Muscle of leg (tissue), 11 donors: ENCODE measurements around the gene ADCY5. TPM values are rescaled to one million over a fixed set of nuclear protein-coding genes. Genes with fewer than 3 reads are reported as not detected.

Source experiments
- DNase-seq: peaks from one replicate; pipeline ENCODE4 v3.0.0; 2013
- H3K27ac ChIP-seq: one replicate; pipeline ENCODE4 v1.5.1; 2013; ENCODE audit warnings: mild to moderate bottlenecking, low read length, control low read depth
- H3K27me3 ChIP-seq: one replicate; pipeline ENCODE4 v1.6.1; 2013; ENCODE audit warnings: low read length; ENCODE audit not compliant: control insufficient read depth, insufficient read depth
- H3K36me3 ChIP-seq: one replicate; pipeline ENCODE4 v1.6.1; 2013; ENCODE audit warnings: low read length; ENCODE audit not compliant: control insufficient read depth, insufficient read depth
- H3K4me1 ChIP-seq: one replicate; pipeline ENCODE4 v1.6.1; 2013; ENCODE audit warnings: low read length; ENCODE audit not compliant: control insufficient read depth, insufficient read depth
- H3K4me3 ChIP-seq: one replicate; pipeline ENCODE4 v1.5.1; 2013; ENCODE audit warnings: low read length, control low read depth
- H3K9me3 ChIP-seq: replicated peaks from 2 replicates; pipeline ENCODE4 v1.6.1; 2013; ENCODE audit warnings: low read depth, low read length; ENCODE audit not compliant: control insufficient read depth
- WGBS: methylation state at CpG from one replicate; pipeline ENCODE4 v1.1.5; 2013; ENCODE audit warnings: missing lambda C conversion rate; ENCODE audit not compliant: insufficient coverage; 5-methylcytosine and 5-hydroxymethylcytosine counted together
- polyA plus RNA-seq, 8 donors: library from polyadenylated mRNA; unstranded; fragments of 120-200 nt; gene quantifications; one replicate each; pipeline versions ENCODE4 v1.2.1 to v1.2.3, GENCODE V29; 2013; ENCODE audit warnings: inconsistent platforms in 1 of 8, low replicate concordance in 1 of 8; ENCODE audit not compliant: insufficient read length in 8 of 8, insufficient read depth in 1 of 8
- total RNA-seq: library from RNA; stranded (reverse); fragments of 120-200 nt; gene quantifications from one replicate; pipeline ENCODE4 v1.2.4, GENCODE V29; 2013

ADCY5 gene
- total and polyA plus RNA-seq, 9 donors = 1.8 to 6.1 (median 4.4) TPM

DNA sequence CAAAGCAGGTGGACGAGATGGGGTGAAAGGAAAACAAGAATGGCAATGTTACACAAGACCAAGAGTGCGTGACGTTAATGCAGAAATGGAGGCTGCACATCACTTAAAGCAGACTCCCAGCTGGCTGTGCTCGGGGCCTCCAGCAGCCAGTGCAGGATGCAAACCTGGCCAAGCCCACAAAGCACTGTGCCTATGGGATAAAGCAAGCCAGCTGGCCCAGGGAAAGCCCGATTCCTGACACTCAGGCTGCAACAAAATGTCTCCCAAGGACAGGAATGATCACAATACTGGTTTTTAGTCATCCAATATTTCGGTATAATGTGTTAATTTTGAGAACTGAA lies 161.0 kb downstream of the ADCY5 start:
- DNase-seq = no peak
- Histone ChIP-seq H3K36me3 (no peaks in the 10 kb centered on the region), H3K9me3 (no peaks in the 10 kb centered on the region), H3K4me1 (no peaks in the 10 kb centered on the region), H3K27ac (no peak overlapping the region), H3K27me3 (no peaks in the 10 kb centered on the region), H3K4me3 (no peak overlapping the region)
- 68% methylated on average over 4 of the region's 6 CpGs for WGBS

DNA sequence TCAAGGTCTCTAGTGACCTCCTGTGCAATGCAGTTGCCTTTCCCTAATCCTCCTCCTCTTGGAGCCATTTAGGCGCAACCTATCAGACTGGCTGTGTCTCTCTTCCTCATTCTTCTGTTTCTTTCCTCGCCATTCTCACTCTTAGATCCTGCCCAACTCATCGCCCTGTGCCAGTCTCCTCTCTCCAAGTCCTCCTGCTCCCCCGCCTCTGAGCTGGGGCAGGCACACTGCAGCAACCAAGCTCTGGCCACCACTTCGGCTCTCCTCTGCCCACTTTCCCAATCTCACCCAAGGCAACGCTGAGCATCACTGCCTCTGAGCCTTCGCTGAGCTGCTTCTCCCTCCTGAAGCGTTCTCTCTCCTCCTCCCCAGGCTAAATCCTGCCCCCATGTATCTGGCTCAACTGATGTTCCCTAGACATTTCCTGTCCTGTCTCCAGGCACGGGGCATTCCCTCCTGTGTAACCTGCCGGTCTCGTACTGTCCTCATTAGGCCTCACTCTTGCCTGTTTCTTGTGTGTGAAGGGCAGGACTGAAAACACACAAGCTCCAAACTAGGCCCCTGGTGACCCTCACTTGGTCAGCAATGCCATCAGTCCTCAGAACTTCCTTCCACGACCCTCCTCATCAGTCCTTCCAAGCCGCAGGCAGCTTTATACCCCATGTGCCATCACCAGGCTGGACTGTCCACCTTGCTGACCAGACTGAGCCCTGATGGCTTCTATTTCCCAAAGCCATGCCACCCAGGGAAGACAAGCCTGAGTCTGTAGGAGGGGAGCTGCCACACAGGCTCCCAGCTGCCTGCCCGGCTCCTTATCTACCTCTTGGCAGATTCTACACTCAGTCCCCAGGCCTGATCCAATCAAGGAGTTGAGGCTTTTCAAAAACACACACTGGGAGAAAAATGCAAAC lies 161.6 kb downstream of the ADCY5 start:
- no peak for DNase-seq
- H3K36me3 ChIP-seq = no peaks in the 10 kb centered on the region
- H3K27ac ChIP-seq = no peak overlapping the region
- WGBS = 87% methylated on average over 13 of the region's 14 CpGs
- H3K27me3 ChIP-seq = no peaks in the 10 kb centered on the region
- H3K4me1 ChIP-seq = no peaks in the 10 kb centered on the region
- H3K4me3 ChIP-seq = no peak overlapping the region
- no peaks in the 10 kb centered on the region for H3K9me3 ChIP-seq

DNA sequence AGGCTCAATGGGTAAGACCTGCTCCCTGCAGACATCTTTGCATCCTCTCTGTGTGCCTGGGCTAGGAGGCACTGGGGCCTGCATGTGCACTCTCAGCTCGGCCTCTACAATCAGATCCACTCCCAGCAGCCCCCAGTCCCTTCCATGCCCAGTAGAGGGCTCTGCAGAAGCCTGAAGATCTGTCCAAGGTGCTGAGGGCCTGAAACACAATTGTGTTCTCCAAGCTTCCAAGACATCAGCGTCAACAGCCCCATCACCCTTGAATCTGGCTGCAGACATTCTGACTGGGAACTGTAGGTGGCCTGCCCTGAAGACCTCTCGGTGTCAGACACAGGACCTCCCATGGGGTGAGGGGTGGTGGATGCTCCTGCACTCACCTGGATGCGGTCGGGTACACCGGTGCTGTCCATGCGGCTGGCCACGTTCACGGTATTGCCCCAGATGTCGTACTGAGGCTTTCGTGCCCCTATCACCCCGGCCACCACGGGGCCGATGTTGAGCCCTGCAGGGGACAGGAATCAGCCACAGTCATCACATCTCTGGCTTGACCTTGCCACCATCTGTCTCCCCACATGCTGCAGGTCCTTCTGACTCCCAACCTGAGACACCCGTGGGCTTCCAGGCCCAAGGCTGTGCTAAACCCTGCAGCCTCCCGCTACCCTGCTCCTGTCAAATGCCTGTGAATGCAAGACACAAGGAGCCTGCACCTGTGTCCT lies 162.4 kb downstream of the ADCY5 start:
- H3K4me1 ChIP-seq = no peaks in the 10 kb centered on the region
- H3K36me3 ChIP-seq = no peaks in the 10 kb centered on the region

DNA sequence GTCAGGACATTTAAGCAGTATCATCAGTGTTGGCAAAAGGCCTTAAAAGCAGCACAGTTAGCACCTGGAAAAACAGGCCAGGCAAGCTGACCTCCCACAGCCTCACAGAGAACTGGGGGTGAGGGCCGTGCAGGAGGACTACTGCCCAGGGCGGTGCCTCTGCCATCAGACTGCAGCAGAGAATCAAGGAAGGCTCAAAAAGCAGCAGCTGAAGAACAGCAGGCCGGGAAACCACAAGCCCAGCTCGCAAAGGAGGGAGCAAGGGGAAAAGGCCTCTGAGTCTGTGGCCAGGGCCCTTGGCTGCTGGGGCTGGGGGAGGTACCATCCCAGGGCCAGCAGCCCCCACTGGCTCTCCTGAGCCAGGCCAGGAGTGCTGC lies 163.0 kb downstream of the ADCY5 start:
- no peaks in the 10 kb centered on the region for H3K36me3 ChIP-seq
- H3K4me3 ChIP-seq = no peak overlapping the region
- WGBS = 80% methylated on average over 4 of the region's 4 CpGs

More for the DNA sequence above, 162.4 kb downstream of the ADCY5 start:
- DNase-seq = peak; percentile 66
- 86% methylated on average over 14 of the region's 16 CpGs for WGBS
- Histone ChIP-seq H3K4me3 (no peak overlapping the region), H3K27me3 (no peaks in the 10 kb centered on the region), H3K9me3 (no peaks in the 10 kb centered on the region), H3K27ac (no peak overlapping the region)

DNA sequence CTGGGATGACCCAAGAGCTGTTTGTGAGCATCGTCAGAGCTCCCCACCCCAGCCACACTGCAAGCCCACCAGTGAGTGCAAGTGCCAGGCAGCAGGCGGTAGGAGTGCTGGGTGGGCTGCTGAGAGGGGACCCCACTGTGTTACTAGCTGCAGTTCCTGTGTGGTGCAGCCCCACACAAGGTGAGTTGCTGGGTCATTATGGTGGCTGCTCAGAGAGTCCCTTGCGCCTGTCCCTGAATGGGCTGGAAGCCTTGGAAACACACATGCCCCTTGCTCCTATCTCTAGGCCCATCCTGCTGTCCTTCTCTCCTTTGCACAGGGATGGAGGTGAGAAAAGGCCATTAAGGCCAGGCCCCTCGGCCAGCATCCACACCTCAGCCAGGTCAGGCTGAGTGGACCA lies 163.4 kb downstream of the ADCY5 start:
- DNase-seq = no peak
- 80% methylated on average over 1 of the region's 4 CpGs for WGBS
- Histone ChIP-seq H3K36me3 (no peaks in the 10 kb centered on the region), H3K27me3 (no peaks in the 10 kb centered on the region), H3K4me3 (no peak overlapping the region), H3K27ac (no peak overlapping the region), H3K4me1 (no peaks in the 10 kb centered on the region), H3K9me3 (no peaks in the 10 kb centered on the region)

More for the DNA sequence above, 163.0 kb downstream of the ADCY5 start:
- H3K4me1 ChIP-seq = no peaks in the 10 kb centered on the region
- H3K9me3 ChIP-seq = no peaks in the 10 kb centered on the region
- no peak for DNase-seq
- H3K27me3 ChIP-seq = no peaks in the 10 kb centered on the region
- H3K27ac ChIP-seq = no peak overlapping the region

DNA sequence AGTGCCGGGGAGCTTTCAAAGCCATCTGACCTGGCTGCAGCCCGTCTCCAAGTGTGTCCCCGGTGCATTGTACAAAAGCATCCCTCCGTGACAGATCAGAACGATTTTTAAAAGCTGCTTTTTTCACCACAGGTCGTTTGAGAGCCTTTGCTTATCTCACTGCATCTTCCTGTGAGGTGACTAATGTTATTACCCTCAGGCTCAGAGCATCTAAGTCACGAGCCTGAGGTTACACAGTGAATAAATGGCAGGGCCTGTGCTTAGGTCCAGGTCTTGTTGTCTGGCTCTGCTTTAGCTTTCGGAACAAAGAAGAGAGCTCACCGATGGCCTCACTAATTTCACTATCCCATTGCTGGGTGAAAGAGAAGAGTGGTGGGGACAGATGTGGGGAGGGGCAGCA lies 163.8 kb downstream of the ADCY5 start:
- H3K27ac ChIP-seq = no peak overlapping the region
- H3K9me3 ChIP-seq = no peaks in the 10 kb centered on the region
- no peak overlapping the region for H3K4me3 ChIP-seq
- 72% methylated on average over 7 of the region's 9 CpGs for WGBS
- H3K36me3 ChIP-seq = no peaks in the 10 kb centered on the region
- no peak for DNase-seq
- no peaks in the 10 kb centered on the region for H3K27me3 ChIP-seq
- no peaks in the 10 kb centered on the region for H3K4me1 ChIP-seq

DNA sequence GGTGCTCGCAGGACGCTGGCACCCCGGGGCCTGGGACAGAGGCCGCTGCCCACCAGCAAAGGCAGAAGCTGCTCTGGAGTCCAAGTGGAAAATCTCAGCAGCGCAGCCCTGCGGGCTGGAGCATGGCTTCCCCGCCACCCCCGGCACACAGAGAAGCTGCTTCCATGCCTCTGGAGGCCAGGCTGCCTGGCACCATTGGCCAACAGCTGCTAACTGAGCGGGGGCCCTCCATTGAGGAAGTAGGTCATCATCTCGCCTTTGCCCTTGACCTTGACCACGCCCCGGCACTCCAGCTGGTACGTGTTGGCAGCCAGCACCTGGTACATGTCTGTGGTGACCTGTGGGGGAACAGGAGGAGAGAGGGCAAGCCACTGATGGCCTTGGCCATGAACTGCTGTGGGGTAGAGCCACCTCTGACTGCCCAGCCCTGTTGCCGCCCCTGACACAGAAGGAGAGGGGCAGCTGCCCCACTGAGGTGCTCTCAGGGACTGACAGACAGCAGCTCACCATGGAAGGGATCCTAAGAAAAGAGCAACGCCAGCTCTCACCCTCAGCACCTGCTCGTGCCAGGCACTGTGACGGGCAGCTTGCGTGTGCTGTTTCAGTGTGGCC lies 164.4 kb downstream of the ADCY5 start:
- H3K27me3 ChIP-seq = no peaks in the 10 kb centered on the region
- no peak overlapping the region for H3K4me3 ChIP-seq
- H3K27ac ChIP-seq = no peak overlapping the region
- WGBS = 87% methylated on average over 17 of the region's 18 CpGs
- no peaks in the 10 kb centered on the region for H3K4me1 ChIP-seq
- H3K36me3 ChIP-seq = no peaks in the 10 kb centered on the region
- no peak for DNase-seq
- H3K9me3 ChIP-seq = no peaks in the 10 kb centered on the region

DNA sequence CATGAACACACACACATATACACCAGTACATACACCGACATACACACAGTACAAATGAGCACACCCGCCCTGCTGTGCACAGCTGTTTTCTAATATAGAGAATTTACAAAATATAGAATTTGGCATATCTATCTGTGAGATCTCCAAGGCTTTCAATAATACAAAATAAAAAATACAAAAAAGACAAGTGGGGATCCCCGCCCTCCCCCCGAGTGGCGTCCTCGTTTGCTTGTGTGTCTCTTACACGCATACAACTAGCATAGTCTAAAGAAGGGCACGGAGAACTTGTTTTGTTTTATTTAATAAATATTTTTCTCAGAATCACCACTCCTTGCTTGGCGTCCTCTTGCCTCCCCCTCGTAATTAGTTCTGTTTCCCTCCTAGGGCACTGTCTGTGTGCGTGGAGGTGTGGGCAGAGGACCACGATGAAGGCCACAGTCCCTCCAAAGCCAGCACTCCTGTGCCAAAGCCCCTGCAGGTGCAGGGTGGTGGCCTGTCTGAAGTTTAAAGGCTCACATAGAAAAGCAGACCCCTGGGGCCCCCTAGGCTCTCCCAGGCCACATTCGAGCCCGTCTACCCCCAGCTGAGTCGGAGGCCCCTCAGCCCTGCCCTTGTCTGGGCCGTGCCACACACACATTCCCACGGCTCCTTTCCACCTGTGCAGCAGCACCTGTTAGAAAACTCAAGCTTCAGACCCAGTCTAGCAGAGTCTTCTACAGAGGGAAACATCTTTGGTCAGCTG lies 165.1 kb downstream of the ADCY5 start:
- Histone ChIP-seq H3K4me1 (no peaks in the 10 kb centered on the region), H3K4me3 (no peak overlapping the region), H3K36me3 (no peaks in the 10 kb centered on the region), H3K27me3 (no peaks in the 10 kb centered on the region), H3K27ac (no peak overlapping the region), H3K9me3 (no peaks in the 10 kb centered on the region)
- 76% methylated on average over 7 of the region's 17 CpGs for WGBS
- DNase-seq = no peak

DNA sequence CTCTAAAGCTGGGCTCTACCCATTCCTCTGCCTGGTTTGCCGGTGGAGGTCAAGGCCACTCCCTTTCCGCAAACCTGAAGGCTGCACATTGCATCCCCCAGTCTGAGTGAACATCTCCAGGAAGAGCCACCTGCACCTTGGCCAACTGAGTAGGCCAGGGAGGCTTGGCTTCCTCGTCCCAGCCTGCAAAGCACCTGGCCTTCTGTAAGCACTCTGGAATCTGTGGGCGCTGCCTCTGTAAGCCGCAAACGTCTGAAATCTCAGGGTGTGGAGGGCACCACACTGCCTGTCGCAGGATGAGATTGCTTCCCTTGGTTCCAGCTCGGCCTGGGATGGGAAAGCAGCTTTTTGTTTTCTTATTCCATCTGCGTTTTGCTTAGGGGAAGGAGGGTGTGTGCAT lies 165.8 kb downstream of the ADCY5 start:
- Histone ChIP-seq H3K36me3 (no peaks in the 10 kb centered on the region), H3K4me1 (no peaks in the 10 kb centered on the region), H3K4me3 (no peak overlapping the region), H3K9me3 (no peaks in the 10 kb centered on the region), H3K27me3 (no peaks in the 10 kb centered on the region), H3K27ac (no peak overlapping the region)
- WGBS = 83% methylated on average over 8 of the region's 9 CpGs
- DNase-seq = no peak

DNA sequence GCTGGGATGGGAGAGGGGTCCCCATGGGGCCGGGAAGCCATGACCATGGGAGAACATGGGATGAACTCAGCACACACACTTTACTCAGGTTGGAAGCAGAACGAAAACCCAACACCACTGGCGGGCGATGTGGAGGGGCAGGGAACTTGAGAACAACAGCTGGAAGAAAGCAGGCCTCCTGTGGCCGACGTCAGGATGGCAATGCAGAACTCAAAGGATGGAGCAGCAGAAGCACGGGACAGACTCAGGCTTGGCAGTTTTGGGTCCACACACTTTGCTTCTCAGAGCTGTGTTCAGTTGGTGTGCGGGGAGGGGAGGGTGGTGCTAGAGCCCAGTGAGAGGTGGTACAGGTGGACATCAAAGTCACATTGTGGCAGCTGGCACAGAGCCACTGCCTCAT lies 166.4 kb downstream of the ADCY5 start:
- DNase-seq = no peak
- H3K27ac ChIP-seq = no peak overlapping the region
- no peaks in the 10 kb centered on the region for H3K9me3 ChIP-seq
- H3K27me3 ChIP-seq = no peaks in the 10 kb centered on the region
- 69% methylated on average over 5 of the region's 8 CpGs for WGBS
- no peak overlapping the region for H3K4me3 ChIP-seq
- no peaks in the 10 kb centered on the region for H3K36me3 ChIP-seq
- no peaks in the 10 kb centered on the region for H3K4me1 ChIP-seq
